Measurements from ENCODE around the gene UCN. TPM values are rescaled to one million over a fixed set of nuclear protein-coding genes. Genes with fewer than 3 reads are reported as not detected.
"Not testable (repeated sequence)": the region's sequence is repeated elsewhere in the genome, so short reads cannot be mapped to it uniquely, and the experiment has no call there.

UCN gene
- total RNA-seq, 1 donor from 2014 or later, result 0.13 TPM

- DNase-seq (ENCODE audit: low read depth in 2 of 2), result no peak
Observed at GRCh38 chr2:27315122-27315521, 6.9 kb upstream of the UCN start.

GRCh38 chr2:27314709-27315108 is 6.5 kb upstream of the UCN start:
- no peak for DNase-seq (ENCODE audit: low read depth in 2 of 2)

GRCh38 chr2:27313882-27314645 is 5.8 kb upstream of the UCN start:
- peak in 1 of 2 donors; percentile 15 for DNase-seq (ENCODE audit: low read depth in 2 of 2)

GRCh38 chr2:27312152-27312551 is 3.9 kb upstream of the UCN start:
- no peak for DNase-seq (ENCODE audit: low read depth in 2 of 2)

GRCh38 chr2:27309651-27310050 is 1.4 kb upstream of the UCN start:
- DNase-seq (ENCODE audit: low read depth in 2 of 2), result no peak

- no peak for DNase-seq (ENCODE audit: low read depth in 2 of 2)
Observed at GRCh38 chr2:27307545-27308358, 493 bp downstream of the UCN start.

- DNase-seq (ENCODE audit: low read depth in 2 of 2), result no peak
Observed at GRCh38 chr2:27307287-27307544, 1.0 kb downstream of the UCN start.

GRCh38 chr2:27306573-27307286 is 1.5 kb downstream of the UCN start:
- no peak for DNase-seq (ENCODE audit: low read depth in 2 of 2)

- no peak for DNase-seq (ENCODE audit: low read depth in 2 of 2)
Observed at GRCh38 chr2:27306136-27306535, 2.1 kb downstream of the UCN start.

GRCh38 chr2:27305516-27305915 is 2.7 kb downstream of the UCN start:
- no peak for DNase-seq (ENCODE audit: low read depth in 2 of 2)

GRCh38 chr2:27304488-27305240 is 3.6 kb downstream of the UCN start:
- no peak for DNase-seq (ENCODE audit: low read depth in 2 of 2)

GRCh38 chr2:27303093-27304025 is 4.9 kb downstream of the UCN start:
- peak; percentile 75 to 81 for DNase-seq (ENCODE audit: low read depth in 2 of 2)

- DNase-seq (ENCODE audit: low read depth in 2 of 2), result not testable (repeated sequence)
Observed at GRCh38 chr2:27300606-27301005, 7.6 kb downstream of the UCN start.

- no peak for DNase-seq (ENCODE audit: low read depth in 2 of 2)
Observed at GRCh38 chr2:27298391-27299080, 9.7 kb downstream of the UCN start.

GRCh38 chr2:27297195-27297594 is 11.1 kb downstream of the UCN start:
- no peak for DNase-seq (ENCODE audit: low read depth in 2 of 2)

- DNase-seq (ENCODE audit: low read depth in 2 of 2), result no peak
Observed at GRCh38 chr2:27296481-27296880, 11.8 kb downstream of the UCN start.

GRCh38 chr2:27294928-27295327 is 13.3 kb downstream of the UCN start:
- DNase-seq (ENCODE audit: low read depth in 2 of 2), result no peak

- peak in 1 of 2 donors; percentile 20 for DNase-seq (ENCODE audit: low read depth in 2 of 2)
Observed at GRCh38 chr2:27291865-27292264, 16.4 kb downstream of the UCN start.

GRCh38 chr2:27290549-27290948 is 17.7 kb downstream of the UCN start:
- DNase-seq (ENCODE audit: low read depth in 2 of 2), result no peak

- DNase-seq (ENCODE audit: low read depth in 2 of 2), result peak; percentile 93 to 94
Observed at GRCh38 chr2:27288610-27289009, 19.6 kb downstream of the UCN start.

Data from dermis microvascular lymphatic vessel endothelial cell (primary cell).